GM21526 (cell line): Measurements from ENCODE around the gene UQCC2.
A peak's percentile ranks its signal among the peaks of the same experiment; 100 is the strongest.

Experiments
- ATAC-seq: cut with Tn5 transposase; IDR thresholded peaks from one replicate; pipeline ENCODE4 v1.9.1; 2021; ENCODE audit warnings: moderate library complexity; ENCODE audit not compliant: unreplicated experiment, low FRiP score

Gene UQCC2

GRCh38 chr6:33711140-33712129, at the start of gene UQCC2:
Gene UQCC2 (minus strand): TSS chr6:33711700. CDS start chr6:33711686, 14 bp downstream.
- ATAC-seq: peak; percentile 70

- ATAC-seq: no peak
Observed at GRCh38 chr6:33759887-33760629, 48.6 kb upstream of the UQCC2 start.

- no peak for ATAC-seq
Observed at GRCh38 chr6:33758815-33759216, 47.3 kb upstream of the UQCC2 start.

- no peak for ATAC-seq
Observed at GRCh38 chr6:33757906-33758305, 46.4 kb upstream of the UQCC2 start.

GRCh38 chr6:33757113-33757512, 45.6 kb upstream of the UQCC2 start:
- ATAC-seq: no peak

GRCh38 chr6:33756211-33756954, 44.9 kb upstream of the UQCC2 start:
- ATAC-seq: no peak

- no peak for ATAC-seq
Observed at GRCh38 chr6:33755070-33755869, 43.8 kb upstream of the UQCC2 start.

GRCh38 chr6:33754222-33754621, 42.7 kb upstream of the UQCC2 start:
- ATAC-seq: no peak

- no peak for ATAC-seq
Observed at GRCh38 chr6:33752646-33753015, 41.1 kb upstream of the UQCC2 start.

GRCh38 chr6:33751771-33752645, 40.5 kb upstream of the UQCC2 start:
- no peak for ATAC-seq

- ATAC-seq: no peak
Observed at GRCh38 chr6:33750244-33750991, 38.9 kb upstream of the UQCC2 start.

GRCh38 chr6:33749401-33749800, 37.9 kb upstream of the UQCC2 start:
- no peak for ATAC-seq

- no peak for ATAC-seq
Observed at GRCh38 chr6:33748841-33749240, 37.3 kb upstream of the UQCC2 start.

GRCh38 chr6:33747823-33748222, 36.3 kb upstream of the UQCC2 start:
- ATAC-seq: no peak

- ATAC-seq: no peak
Observed at GRCh38 chr6:33746651-33747100, 35.2 kb upstream of the UQCC2 start, which contains the start of gene IP6K3. Gene IP6K3 (minus strand): TSS chr6:33746905. CDS start chr6:33735476, 11,429 bp downstream.

GRCh38 chr6:33746036-33746600, 34.6 kb upstream of the UQCC2 start:
- ATAC-seq: no peak

GRCh38 chr6:33745548-33745947, 34.0 kb upstream of the UQCC2 start:
- ATAC-seq: no peak
